Ovary (tissue), 3 donors: ENCODE data around the gene RNF41.

ENCODE experiments used
- EP300 ChIP-seq: sonication (generic); formaldehyde crosslinking; IDR thresholded peaks from one replicate; pipeline ENCODE4 v1.6.1; 2017; ENCODE audit warnings: antibody characterized with exemption
- POLR2A ChIP-seq: fragments of 450-650 bp; IDR thresholded peaks from one replicate; pipeline ENCODE4 v1.6.1; 2017; ENCODE audit warnings: antibody characterized with exemption, mild to moderate bottlenecking, moderate library complexity
- TF ChIP-seq, protein P1 (sequence below), 3 donors: fragments of 450-650 bp in 2 of 3; fragments of 200-600 bp in 1 of 3; IDR thresholded peaks; one replicate each; pipeline versions ENCODE4 v1.5.1 to v1.8.0; 2016 to 2022; ENCODE audit warnings: antibody characterized with exemption in 3 of 3, mild to moderate bottlenecking in 1 of 3
- donor health status: DM: no; HTN: no; CAD: no.

DNA sequence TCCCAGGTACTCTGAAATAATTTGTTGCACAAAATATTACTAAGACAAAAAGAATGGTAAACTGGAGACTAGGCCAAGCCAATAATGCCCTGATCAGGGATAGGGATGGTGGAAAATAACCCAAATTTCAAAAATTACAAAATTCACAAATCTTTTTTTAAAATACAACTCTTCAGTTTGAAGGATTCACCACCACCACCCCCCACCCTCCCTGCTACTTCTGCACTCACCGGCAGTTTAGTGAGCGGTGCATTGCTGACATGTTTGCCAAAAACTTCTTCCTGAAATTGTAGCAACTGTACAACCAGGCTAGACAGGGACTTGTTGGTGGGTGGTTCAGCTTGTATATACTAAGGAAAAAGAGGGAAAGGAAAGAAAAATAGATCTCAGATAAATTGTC lies 34.8 kb downstream of the RNF41 start:
- TF ChIP-seq, protein P1, sequence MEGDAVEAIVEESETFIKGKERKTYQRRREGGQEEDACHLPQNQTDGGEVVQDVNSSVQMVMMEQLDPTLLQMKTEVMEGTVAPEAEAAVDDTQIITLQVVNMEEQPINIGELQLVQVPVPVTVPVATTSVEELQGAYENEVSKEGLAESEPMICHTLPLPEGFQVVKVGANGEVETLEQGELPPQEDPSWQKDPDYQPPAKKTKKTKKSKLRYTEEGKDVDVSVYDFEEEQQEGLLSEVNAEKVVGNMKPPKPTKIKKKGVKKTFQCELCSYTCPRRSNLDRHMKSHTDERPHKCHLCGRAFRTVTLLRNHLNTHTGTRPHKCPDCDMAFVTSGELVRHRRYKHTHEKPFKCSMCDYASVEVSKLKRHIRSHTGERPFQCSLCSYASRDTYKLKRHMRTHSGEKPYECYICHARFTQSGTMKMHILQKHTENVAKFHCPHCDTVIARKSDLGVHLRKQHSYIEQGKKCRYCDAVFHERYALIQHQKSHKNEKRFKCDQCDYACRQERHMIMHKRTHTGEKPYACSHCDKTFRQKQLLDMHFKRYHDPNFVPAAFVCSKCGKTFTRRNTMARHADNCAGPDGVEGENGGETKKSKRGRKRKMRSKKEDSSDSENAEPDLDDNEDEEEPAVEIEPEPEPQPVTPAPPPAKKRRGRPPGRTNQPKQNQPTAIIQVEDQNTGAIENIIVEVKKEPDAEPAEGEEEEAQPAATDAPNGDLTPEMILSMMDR (IDR thresholded peaks at IDR 0.05) = no peak
- TF ChIP-seq POLR2A (no peak), EP300 (no peak)
